Renal cortex interstitium (tissue), 11 donors: Measurements from ENCODE around the gene MYOM3. TPM values are rescaled to one million over a fixed set of nuclear protein-coding genes. Genes with fewer than 3 reads are reported as not detected.
A peak's percentile ranks its signal among the peaks of the same experiment; 100 is the strongest.

ENCODE experiments used
- DNase-seq, 11 donors: peaks; one replicate each; pipeline ENCODE4 v3.0.0-alpha.2; 2013; ENCODE audit warnings: low read depth in 9 of 11, low spot score in 4 of 11; ENCODE audit errors: extremely low read depth in 1 of 11
- polyA plus RNA-seq, 3 donors: library from polyadenylated mRNA; unstranded; fragments of 120-200 nt; gene quantifications; one replicate each; pipeline ENCODE4 v1.2.1, GENCODE V29; 2013; ENCODE audit not compliant: insufficient read length in 3 of 3

Gene MYOM3
- polyA plus RNA-seq, 3 donors: 18.5 to 32.8 (median 29.9) TPM

DNA sequence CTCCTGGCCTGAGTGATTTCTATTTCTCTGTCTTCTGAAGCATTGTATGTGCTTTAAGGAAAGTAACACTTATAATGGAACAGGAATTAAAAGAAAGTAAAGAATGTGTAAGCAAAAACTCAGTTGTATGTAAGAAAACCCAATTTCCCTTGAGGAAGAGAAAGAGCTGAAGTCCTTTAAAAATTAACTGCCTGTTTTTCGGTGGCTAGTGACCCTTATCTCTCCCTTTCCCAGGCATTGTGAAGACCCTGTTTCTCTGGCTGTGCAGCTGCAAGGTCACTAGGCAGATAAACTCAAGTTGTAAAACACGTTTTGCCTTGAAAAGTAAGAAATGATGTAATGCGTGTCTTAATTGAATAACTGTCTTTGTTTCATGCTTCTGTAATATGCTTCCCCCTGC, 8.5 kb downstream of the MYOM3 start:
- no peak for DNase-seq

DNA sequence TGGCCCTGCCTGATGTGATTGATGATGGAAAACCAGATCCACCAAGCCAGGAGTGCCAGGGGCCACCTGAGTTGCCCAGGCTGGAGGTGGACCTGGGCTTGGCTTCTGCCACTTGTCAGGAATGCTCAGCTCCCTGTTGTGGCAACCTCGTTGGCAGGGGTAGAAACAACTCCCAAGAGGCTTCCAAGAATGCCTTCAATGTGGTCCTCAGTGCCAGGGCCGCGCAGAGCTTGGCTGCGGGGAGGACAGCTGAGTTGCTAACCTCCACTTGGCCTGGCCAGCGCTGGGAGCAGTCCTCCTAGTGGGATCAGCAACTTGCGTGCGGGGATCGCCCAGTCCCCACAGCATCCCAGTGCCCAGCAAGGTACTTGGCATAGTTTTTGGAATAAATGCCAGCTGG, 9.0 kb downstream of the MYOM3 start:
- DNase-seq: peak in 1 of 11 donors; percentile 48

- DNase-seq: no peak
These were observed 9.9 kb downstream of the MYOM3 start for GRCh38 chr1:24101796-24102586.

DNA sequence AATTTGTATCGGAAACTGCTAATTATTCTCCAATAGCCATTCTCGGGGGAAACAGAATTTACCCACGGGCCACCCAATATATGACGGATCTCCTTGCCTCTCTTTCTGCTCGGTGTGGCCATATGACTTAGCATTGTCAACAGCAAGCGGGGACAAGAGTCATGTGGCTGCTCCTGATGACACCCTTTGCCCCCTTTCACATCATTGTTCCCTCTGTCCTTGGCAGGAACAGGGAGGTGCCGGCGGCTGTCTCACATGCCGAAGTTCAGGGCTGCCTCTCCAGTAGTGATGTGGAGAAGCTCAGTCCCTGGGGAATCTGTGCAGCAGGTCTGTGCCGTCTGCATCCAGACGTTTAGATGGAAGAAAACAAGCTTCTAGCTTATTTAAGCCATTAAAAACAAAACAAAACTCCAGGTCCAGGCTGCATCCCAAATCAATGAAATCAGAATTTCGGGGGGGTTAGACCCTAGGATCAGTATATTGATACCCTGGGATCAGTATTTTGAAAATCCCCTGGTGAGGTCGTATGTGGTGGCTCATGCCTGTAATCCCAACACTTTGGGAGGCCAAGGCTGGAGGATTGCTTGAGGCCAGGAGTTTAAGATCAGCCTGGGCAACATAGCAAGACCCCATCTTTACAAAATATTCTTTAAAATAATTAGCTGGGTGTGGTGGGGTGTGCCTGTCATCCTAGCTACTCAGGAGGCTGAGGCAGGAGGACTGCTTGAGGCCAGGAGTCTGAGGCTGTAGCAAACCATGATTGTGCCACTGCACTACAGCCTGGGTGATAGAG, 10.8 kb downstream of the MYOM3 start:
- DNase-seq: no peak

GRCh38 chr1:24098943-24099638, 12.8 kb downstream of the MYOM3 start:
- peak in 1 of 11 donors; percentile 64 for DNase-seq

DNA sequence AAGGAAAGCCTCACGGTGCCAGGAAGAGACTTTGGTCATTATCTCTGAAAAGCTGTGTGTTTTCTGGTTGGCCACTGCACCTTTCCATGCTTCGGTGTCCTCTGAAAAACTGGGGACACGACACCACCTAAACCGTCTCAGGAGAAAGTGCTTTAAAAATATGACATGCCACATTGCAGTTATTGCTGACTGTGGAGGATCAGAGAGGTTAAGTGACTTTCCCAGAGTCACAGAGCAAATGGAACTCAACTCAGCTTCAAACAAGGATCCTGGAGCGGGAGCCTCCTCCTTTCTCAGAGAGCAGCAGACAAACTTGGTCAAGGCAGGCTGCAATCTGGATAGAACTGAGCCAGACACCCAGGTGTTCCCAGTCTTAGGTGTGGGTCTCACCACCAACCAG, 13.8 kb downstream of the MYOM3 start:
- DNase-seq: no peak

GRCh38 chr1:24097663-24098062, 14.3 kb downstream of the MYOM3 start:
- DNase-seq: no peak

DNA sequence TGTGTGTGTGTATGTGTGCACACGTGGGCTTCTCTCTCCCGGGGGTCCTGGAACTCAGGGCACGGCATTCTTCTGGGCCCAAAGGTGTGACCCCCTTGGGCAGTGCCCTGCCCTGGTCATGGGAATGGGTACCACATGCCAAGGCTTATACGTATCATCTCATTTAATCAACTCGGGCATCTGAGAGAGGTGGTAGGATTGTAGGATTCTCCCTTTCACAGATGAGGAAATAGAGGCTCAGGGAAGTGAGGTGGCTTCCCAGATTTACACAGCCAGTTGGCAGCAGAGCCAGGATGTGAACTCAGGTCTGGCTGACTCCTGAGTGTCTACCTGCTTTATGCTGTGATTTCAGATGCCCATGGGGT, 15.2 kb downstream of the MYOM3 start:
- no peak for DNase-seq

DNA sequence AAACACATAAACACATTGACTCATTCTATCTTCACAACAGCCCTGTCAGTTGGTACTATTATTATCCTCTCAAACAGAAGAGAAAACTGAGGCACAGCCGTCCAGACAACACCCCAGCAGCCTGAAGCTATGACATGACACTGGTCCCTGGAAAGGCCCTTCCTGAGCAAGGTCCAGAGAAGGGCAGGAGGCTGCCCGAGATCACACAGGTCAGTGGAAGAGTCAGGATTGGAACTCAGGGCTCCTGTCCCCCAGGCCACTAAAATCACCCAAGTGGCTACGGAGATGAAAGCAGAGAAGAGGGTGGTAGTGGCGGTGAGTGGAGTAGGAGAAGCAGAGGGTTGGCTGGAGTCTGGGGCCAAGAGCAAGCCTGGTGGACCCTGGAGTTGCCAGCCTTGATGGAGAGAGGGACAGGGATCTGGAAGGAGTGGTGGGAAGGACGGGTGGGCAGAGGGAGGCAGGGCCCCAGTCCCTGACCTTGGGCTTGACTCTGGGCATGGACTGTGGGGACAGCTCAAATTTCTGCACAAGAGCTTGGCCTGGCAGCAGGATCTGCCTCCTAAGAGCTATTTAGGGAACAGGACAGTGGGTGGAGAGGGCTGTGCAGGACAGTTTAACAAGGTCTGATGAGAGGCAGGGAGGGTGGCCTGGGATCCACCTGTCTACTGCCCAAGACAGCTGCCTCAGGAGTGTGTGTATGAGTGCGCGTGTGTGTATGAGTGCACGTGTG, 15.8 kb downstream of the MYOM3 start:
- DNase-seq: no peak

DNA sequence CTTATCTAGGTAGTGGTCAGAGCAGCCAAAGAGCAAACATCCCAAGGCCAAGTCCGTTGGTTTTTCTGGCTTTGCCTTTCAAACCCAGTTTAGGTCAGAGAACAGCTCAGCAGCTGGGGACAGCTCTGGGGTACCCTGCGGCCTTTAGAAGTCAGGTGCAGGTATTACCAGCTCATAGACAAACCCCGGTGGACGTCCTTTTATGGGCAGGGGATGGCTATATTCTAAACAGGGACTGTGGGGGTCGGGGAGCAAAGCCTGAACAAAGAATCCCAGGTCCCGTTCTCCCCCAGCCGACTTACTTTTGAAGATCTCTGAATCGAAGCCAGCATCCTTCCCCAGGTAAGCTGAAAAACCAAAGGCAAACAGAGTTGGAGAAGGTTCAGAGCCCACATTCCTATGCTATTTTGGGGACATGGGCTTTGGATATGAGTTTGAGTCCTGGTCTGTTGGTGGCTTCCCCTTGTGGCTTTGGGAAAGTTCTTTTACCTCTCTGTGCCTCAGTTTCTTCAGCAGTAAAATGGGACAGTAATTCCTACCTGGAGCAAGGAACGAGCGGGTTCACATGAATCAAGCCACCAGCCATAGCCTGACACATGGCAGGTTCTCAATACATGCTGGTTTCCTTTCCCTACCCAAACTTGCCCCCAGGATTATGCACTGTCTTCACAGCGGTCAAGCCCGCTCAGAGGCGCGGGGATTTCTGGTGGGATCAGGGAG, 16.6 kb downstream of the MYOM3 start:
- DNase-seq: no peak

- no peak for DNase-seq
These were observed 17.4 kb downstream of the MYOM3 start for GRCh38 chr1:24094554-24094953.

DNA sequence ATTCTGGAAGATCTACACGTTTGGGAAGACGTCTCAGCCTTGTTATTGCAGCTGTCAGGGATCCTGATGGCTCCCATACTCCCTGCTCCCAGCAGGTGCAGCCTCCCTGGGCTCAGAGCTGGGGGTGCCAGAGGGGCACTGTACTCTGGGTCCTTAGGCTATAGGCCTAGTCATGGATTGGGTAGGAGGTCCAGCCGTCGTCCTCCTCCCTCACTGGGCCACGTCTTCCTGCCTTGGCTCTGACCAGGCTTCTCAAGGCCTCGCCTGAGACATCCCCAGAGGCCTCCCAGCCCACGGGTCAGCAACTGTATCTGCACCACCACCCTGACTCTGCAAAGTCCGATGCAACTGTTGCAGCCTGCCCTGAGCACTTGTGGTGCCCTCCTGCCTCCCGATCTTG, 18.2 kb downstream of the MYOM3 start:
- no peak for DNase-seq

DNA sequence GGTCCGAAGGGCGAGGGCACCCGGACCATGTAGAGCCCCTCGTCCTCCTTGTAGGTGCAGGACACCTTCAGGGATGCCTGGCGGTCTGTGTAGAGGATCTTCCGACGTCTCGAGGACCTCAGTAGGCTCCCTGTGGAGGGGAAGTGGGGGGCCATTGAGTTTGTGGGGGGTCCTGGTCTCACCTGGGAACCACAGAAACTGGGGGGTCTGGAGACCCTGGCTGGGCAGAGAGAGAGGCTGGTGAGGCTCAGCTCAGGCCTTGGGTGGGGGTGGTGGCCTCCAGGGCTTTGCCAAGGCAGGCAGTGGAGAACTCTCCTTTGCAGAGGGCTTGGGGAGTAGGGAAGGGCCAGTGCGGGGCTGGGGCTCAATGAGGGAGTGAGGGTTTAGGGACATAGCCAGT, 19.0 kb downstream of the MYOM3 start:
- DNase-seq: no peak

- DNase-seq: no peak
These were observed 19.9 kb downstream of the MYOM3 start for GRCh38 chr1:24091971-24092482.

GRCh38 chr1:24090736-24091135, 21.2 kb downstream of the MYOM3 start:
- DNase-seq: no peak

- DNase-seq: no peak
These were observed 22.0 kb downstream of the MYOM3 start for GRCh38 chr1:24089743-24090555.

GRCh38 chr1:24089027-24089742, 22.8 kb downstream of the MYOM3 start:
- DNase-seq: no peak
